ENCODE data around the gene FBXO2. TPM values are rescaled to one million over a fixed set of nuclear protein-coding genes. Genes with fewer than 3 reads are reported as not detected.

Gene FBXO2
- total RNA-seq, 4 donors from 2014 or later, result 4.7 to 12.5 (median 6.8) TPM

- WGBS, 2 donors (ENCODE audit: low coverage in 1 of 2), result 0% methylated on average over 7 of the region's 71 CpGs; no CpG with 5 or more reads in 1 of the 2 donors
- H3K4me1 ChIP-seq, result peaks cover 0 to 23% (median 8%) of the 10 kb centered on the region in 3 donors
- H3K27ac ChIP-seq, result peak within 1 kb of the TSS; percentile 54 to 96 (median 87)
- no peaks in the 10 kb centered on the region for H3K9me3 ChIP-seq
- H3K27me3 ChIP-seq, result peaks cover 10% of the 10 kb centered on the region
- peak within 1 kb of the TSS; percentile 53 to 92 for H3K4me3 ChIP-seq
- H3K36me3 ChIP-seq, result peaks cover 0 to 17% of the 10 kb centered on the region in 2 donors
- TF ChIP-seq POLR2A (IDR thresholded peaks at IDR 0.05), result peak; percentile 58 to 73
- no peak for TF ChIP-seq CTCF (IDR thresholded peaks at IDR 0.05)
- TF ChIP-seq POLR2AphosphoS5 (IDR thresholded peaks at IDR 0.05), result peak; percentile 73
- no peak for TF ChIP-seq EP300 (IDR thresholded peaks at IDR 0.05)
- ATAC-seq, result peak; percentile 97
These were observed 27.0 kb upstream of the FBXO2 start, which contains the start of gene MAD2L2 for GRCh38 chr1:11681071-11681771. TSS of gene MAD2L2 (minus strand) at chr1:11681148. CDS start at chr1:11680601, 547 bp downstream.

- Histone ChIP-seq H3K9me3 (no peaks in the 10 kb centered on the region), H3K27me3 (peaks cover 6% of the 10 kb centered on the region), H3K27ac (peak overlapping the region; percentile 54 to 96 (median 87)), H3K4me1 (peaks cover 0 to 23% (median 8%) of the 10 kb centered on the region in 3 donors), H3K36me3 (peaks cover 0 to 25% of the 10 kb centered on the region in 2 donors), H3K4me3 (peak overlapping the region; percentile 53 to 92)
- no peak for TF ChIP-seq POLR2AphosphoS5 (IDR thresholded peaks at IDR 0.05)
- no peak for TF ChIP-seq POLR2A (IDR thresholded peaks at IDR 0.05)
- TF ChIP-seq EP300 (IDR thresholded peaks at IDR 0.05), result no peak
- no peak for TF ChIP-seq CTCF (IDR thresholded peaks at IDR 0.05)
- WGBS, 2 donors (ENCODE audit: low coverage in 1 of 2), result 0% methylated on average over 4 of the region's 65 CpGs; no CpG with 5 or more reads in 1 of the 2 donors
- ATAC-seq, result peak; percentile 42
These were observed 26.2 kb upstream of the FBXO2 start for GRCh38 chr1:11680270-11681070.

- Histone ChIP-seq H3K4me3 (no peak overlapping the region), H3K27me3 (no peaks in the 10 kb centered on the region), H3K36me3 (peaks cover 0 to 45% of the 10 kb centered on the region in 2 donors), H3K9me3 (no peaks in the 10 kb centered on the region), H3K27ac (no peak overlapping the region), H3K4me1 (peaks cover 0 to 23% (median 8%) of the 10 kb centered on the region in 3 donors)
- no peak for TF ChIP-seq CTCF (IDR thresholded peaks at IDR 0.05)
- no peak for TF ChIP-seq POLR2AphosphoS5 (IDR thresholded peaks at IDR 0.05)
- no peak for TF ChIP-seq EP300 (IDR thresholded peaks at IDR 0.05)
- TF ChIP-seq POLR2A (IDR thresholded peaks at IDR 0.05), result no peak
- no peak for ATAC-seq
- WGBS, 2 donors (ENCODE audit: low coverage in 1 of 2), result 96 to 100% methylated on average over 2 of the region's 2 CpGs
These were observed 24.2 kb upstream of the FBXO2 start for GRCh38 chr1:11678442-11678841.

GRCh38 chr1:11676386-11677103, 22.3 kb upstream of the FBXO2 start:
- Histone ChIP-seq H3K4me3 (no peak overlapping the region), H3K27ac (no peak overlapping the region), H3K36me3 (peaks cover 0 to 64% of the 10 kb centered on the region in 2 donors), H3K9me3 (no peaks in the 10 kb centered on the region), H3K27me3 (no peaks in the 10 kb centered on the region), H3K4me1 (peaks cover 0 to 17% (median 3%) of the 10 kb centered on the region in 3 donors)
- WGBS, 2 donors (ENCODE audit: low coverage in 1 of 2), result 66 to 100% methylated on average over 1 to 4 of the region's 10 CpGs
- no peak for ATAC-seq
- TF ChIP-seq POLR2A (IDR thresholded peaks at IDR 0.05), result no peak
- TF ChIP-seq EP300 (IDR thresholded peaks at IDR 0.05), result no peak
- no peak for TF ChIP-seq CTCF (IDR thresholded peaks at IDR 0.05)
- no peak for TF ChIP-seq POLR2AphosphoS5 (IDR thresholded peaks at IDR 0.05)
